ENCODE results near the gene GSS.
A peak's percentile ranks its signal among the peaks of the same experiment; 100 is the strongest.

The GSS gene

DNA sequence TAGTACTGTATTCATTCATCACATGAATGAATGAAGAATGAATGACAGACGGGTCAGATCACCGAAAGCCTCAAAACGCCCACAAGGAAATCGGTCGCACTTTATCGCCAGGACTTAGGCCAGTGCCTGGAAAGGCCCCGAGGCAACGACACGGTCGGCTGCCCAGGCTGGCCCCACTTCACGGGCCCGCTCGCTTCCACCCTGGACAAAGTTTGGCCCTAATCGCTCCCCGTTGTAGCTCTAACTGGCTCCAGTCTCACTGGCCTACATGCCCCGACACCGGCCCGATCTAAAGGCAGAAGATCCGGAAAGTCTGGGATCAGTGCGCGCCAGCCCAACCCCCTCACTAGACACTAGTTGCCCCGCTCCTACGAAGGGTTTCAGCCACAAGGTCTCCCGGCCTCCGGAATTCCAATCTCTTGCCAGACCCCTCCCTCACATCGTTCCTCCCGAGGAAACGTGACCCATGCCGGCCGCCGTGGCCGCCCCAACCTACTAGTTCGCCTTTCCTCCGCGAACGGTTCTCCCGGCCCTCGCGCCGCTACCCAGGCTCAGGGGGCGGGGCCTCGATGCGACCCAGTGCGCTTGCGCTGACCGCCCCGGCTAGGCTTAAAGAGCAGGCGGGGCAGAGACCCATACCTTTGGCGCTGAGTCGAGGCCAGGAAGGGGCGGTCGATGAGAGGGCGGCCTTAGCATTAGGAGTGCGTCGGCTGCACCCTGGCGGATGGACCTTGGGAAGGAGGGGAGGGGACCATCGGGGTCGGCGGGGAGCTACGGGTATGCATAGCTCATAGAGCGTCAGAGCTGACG lies at the start of gene GSS, which contains the start of gene MYH7B:
Gene GSS (minus strand): TSS at position 576 of the 810 bp plus-strand sequence. CDS start 3,954 bp downstream, outside the sequence.
Gene MYH7B (plus strand): TSS at position 638 of the 810 bp plus-strand sequence. CDS start 22,138 bp downstream, outside the sequence.
- peak; percentile 93 for DNase-seq

- no peak for DNase-seq
These were observed 49.3 kb upstream of the GSS start for GRCh38 chr20:35004749-35005462.

GRCh38 chr20:35004051-35004725 lies 48.6 kb upstream of the GSS start:
- DNase-seq, result no peak

DNA sequence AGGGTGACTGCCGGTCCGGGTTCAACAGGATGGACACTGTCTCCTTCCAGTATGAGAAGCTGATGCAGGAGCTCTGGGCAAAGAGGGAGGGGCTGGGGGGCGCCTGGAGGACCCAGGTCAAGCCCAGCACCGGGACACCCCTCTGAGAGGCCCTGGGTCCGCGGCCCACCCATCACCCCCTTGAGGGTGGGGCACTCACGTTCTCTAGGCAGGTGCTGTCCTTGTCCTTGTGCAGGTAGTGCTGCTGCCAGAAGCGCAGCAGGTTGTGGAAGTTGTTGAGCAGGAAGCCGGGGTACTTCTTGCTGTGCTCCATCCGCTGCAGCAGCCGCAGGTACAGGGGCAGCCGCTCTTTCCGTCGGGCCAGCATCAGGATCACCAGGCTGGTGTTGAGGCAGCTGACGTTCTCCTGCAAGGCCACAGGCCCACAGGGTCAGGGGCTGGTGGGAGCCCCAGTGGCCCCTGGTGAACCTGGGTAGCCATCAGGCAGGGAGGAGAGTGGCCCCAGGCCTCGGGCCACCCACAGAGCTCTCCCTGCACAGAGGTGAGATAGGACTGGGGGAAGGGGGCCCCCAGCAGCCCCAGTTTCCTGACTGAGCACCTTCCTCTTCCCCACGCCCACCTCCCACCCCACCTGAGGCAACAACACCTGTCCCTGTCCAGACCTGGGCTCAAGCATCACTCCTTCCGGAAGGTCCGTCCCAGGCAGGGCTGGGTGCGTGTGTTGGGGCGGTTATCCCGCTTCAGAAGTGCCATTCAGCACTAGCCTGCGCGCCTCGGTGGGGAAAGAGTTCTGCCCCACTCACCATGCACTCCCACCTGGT lies 47.8 kb upstream of the GSS start:
- DNase-seq, result no peak

GRCh38 chr20:35002426-35003210 lies 47.0 kb upstream of the GSS start:
- DNase-seq, result no peak

DNA sequence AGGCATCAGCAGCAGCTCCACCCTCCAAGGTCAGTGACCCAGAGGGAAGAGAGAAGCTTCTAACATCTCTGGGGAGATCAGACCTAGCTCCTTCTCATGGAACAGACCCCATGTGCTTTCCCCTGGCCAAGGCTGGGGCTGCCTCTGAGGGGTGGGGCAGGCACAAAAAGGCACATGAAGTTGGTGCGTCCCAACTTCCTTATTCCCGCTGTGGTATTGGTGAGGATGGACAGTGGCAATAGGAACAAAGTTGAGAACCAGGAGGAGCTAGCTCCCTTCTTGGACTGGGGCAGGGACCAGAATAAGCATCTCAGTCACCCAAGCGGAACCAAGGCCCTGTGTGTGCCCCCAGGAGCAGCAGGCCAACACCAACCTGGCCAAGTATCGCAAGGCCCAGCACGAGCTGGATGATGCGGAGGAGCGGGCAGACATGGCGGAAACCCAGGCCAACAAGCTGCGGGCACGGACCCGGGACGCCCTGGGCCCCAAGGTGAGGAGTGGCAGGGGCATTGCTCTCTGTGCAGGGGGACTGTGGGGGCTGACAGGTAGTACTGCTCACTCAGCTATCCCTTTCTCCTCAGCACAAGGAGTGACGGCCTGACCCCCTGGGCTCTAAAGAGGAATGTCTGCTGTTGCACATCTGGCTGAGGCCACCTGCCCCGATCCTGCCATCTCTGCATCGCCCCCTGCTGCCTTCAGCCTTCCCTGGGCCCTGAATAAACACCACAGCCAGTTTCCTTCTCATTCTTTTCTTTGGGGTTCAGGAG lies 46.2 kb upstream of the GSS start:
- no peak for DNase-seq

DNA sequence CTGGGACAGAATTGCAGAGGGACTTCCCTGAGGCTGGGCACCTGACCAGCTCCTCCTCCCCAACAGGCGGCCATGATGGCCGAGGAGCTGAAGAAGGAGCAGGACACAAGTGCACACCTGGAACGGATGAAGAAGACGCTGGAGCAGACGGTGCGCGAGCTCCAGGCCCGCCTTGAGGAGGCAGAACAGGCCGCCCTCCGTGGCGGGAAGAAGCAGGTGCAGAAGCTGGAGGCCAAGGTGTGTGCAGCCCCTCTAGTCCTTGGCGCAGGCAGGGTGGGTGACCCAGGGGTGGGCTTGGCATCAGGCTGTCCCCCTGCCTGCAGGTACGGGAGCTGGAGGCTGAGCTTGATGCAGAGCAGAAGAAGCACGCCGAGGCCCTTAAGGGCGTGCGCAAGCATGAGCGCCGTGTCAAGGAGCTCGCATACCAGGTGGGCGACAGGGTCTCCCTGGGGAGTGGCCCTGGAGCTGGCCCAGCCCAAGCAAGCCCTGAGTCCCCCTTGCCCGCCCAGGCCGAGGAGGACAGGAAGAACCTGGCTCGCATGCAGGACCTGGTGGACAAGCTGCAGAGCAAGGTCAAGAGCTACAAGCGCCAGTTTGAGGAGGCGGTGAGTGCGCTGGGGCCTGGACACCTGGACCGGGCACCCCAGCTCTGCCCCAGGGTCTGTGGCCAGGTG lies 45.5 kb upstream of the GSS start:
- no peak for DNase-seq

- no peak for DNase-seq
These were observed 44.8 kb upstream of the GSS start for GRCh38 chr20:35000311-35000921.

DNA sequence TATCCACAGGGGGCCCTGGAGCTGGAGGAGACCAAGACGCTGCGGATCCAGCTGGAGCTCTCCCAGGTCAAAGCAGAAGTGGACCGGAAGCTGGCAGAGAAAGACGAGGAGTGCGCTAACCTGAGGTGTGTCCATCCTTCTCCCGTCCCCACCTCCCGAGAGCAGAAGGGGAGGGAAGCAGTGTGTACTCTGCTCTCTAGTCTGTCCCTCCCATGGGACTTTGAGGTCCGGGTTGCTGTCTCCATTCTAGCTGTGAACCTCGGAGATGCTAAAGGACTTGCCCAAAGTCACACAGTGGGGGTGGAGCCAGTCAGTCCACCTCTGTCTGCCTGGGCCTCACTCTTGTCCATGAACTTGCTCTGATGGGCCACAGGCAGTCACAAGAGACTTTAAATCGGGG lies 44.2 kb upstream of the GSS start:
- DNase-seq, result no peak

GRCh38 chr20:34999021-34999451 lies 43.4 kb upstream of the GSS start:
- no peak for DNase-seq

GRCh38 chr20:34998331-34998950 lies 42.8 kb upstream of the GSS start:
- DNase-seq, result no peak

- no peak for DNase-seq
These were observed 42.2 kb upstream of the GSS start for GRCh38 chr20:34997774-34998173.

DNA sequence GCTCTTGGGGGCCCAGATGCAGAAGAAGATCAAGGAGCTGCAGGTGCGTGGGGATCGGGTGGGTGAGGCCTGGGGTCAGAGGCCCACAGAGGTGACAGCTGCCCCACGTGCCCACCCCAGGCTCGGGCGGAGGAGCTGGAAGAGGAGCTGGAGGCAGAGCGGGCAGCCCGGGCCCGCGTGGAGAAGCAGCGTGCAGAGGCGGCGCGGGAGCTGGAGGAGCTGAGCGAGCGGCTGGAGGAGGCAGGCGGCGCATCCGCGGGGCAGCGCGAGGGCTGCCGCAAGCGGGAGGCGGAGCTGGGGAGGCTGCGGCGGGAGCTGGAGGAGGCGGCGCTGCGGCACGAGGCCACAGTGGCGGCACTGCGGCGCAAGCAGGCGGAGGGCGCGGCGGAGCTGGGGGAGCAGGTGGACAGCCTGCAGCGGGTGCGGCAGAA lies 41.5 kb upstream of the GSS start:
- no peak for DNase-seq

GRCh38 chr20:34996243-34997028 lies 40.8 kb upstream of the GSS start:
- DNase-seq, result no peak

DNA sequence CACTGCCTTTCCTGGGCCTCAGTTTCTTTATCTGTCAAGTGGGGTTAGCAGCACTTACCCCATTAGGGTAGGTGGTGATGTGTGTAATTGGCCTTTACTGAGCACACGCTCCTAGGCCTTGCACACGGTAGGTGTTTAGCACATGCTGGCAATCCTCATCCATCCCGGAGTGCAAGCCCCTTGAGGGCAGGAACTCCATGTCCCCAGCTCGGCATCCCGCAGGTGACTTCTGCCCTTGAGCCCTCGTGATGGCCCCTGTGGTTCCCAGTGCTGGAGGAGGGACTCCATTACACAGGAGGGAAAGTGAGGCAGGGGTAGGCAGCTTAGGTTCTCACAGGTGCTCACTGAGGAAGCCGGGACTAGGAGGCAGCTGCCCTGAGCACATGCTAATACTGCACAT lies 40.1 kb upstream of the GSS start:
- no peak for DNase-seq

DNA sequence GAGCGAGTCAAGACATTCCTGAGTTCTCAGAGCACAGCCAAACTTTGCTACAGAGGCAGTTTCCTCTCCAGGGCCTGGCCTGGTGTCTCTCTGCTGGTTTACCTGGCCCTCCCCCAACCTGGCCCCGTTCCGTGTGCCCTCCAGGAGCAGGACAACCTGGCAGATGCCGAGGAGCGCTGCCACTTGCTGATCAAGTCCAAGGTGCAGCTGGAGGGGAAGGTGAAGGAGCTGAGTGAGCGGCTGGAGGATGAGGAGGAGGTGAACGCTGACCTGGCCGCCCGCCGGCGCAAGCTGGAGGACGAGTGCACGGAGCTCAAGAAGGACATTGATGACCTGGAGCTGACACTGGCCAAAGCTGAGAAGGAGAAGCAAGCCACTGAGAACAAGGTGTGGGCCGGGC lies 39.6 kb upstream of the GSS start:
- DNase-seq, result no peak

GRCh38 chr20:34994509-34995131 lies 39.0 kb upstream of the GSS start:
- DNase-seq, result no peak

GRCh38 chr20:34993941-34994508 lies 38.4 kb upstream of the GSS start:
- DNase-seq, result no peak

Data from NCI-H1694 (cell line).